Measurements from ENCODE around the gene HK3. TPM values are rescaled to one million over a fixed set of nuclear protein-coding genes. Genes with fewer than 3 reads are reported as not detected.

HK3 gene
- total and polyA plus RNA-seq, 9 of the 15 experiments (the other 6 are each of a cell fraction or from before 2014, with no cell fraction given): 0.16 TPM; not detected in 8

DNA sequence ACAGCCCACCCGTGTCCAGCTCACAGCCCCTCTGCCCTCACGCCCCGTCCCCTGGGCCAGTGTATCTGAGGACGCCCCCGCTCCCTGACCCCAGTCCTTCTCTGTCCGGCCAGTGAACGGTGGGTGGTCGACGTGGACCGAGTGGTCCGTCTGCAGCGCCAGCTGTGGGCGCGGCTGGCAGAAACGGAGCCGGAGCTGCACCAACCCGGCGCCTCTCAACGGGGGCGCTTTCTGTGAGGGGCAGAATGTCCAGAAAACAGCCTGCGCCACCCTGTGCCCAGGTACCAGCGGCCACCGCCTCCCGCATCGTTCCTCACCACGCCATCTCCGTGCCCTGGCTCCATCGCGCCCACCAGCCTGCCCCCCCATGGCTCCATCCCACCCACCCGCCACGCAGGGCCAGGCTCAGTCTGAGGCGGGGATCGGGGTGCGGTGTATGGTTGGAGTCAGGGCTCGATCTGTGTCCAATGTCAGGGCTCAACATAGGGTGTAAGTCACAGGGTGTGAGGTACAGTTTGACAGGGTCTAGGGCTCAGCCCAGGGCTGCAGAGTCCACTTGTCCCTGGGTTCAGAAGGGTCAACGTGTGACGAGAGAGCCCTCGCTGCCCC lies 29.5 kb downstream of the HK3 start (continued):
- TF ChIP-seq CHD7 (IDR thresholded peaks at IDR 0.05; ENCODE audit: low read depth, low read length) (no peak), HNRNPK (IDR thresholded peaks at IDR 0.05; ENCODE audit: low read depth, low read length, poor library complexity, severe bottlenecking) (no peak), FOXM1 (IDR thresholded peaks at IDR 0.05; ENCODE audit: low read depth) (no peak), FOXM1 (CRISPR knock-in tag; IDR thresholded peaks at IDR 0.05; ENCODE audit: low read depth) (0 out of 2 replicates have a peak, but pooled peaks have one; percentile 44), ZNF384 (IDR thresholded peaks at IDR 0.05; ENCODE audit: low read depth, low read length) (no peak), SRF (CRISPR knock-in tag; IDR thresholded peaks at IDR 0.05) (peak in 1 of 2 experiments; percentile 79; a peak in 1 of 4 replicates)

All from K562 (cell line).